A673 (cell line): ENCODE data around the gene PIK3CD. TPM values are rescaled to one million over a fixed set of nuclear protein-coding genes. Genes with fewer than 3 reads are reported as not detected.
A peak's percentile ranks its signal among the peaks of the same experiment; 100 is the strongest.
"Not testable (repeated sequence)": the region's sequence is repeated elsewhere in the genome, so short reads cannot be mapped to it uniquely, and the experiment has no call there.

ENCODE experiments used
- BruUV-seq: library from RNA; stranded (reverse); fragments of 400-500 nt; replicated peaks from 2 replicates; lab custom pipeline; 2021; lab: Mats Ljungman, UMichigan
- CTCF ChIA-PET: fragments of 300-600 bp; sonication (Branson Sonifier 250); formaldehyde crosslinking; loops from one replicate; lab custom pipeline; 2022; ENCODE audit warnings: antibody characterized with exemption; lab: Charles Lee
- POLR2A ChIA-PET: fragments of 300-600 bp; sonication (Branson Sonifier 250); formaldehyde crosslinking; loops from one replicate; lab custom pipeline; 2022; ENCODE audit warnings: antibody characterized with exemption; ENCODE audit not compliant: low non-redundant PET; lab: Charles Lee
- DNase-seq: peaks from one replicate; pipeline ENCODE4 v3.0.0-alpha.2; 2015; ENCODE audit warnings: low spot score
- H3K27ac ChIP-seq: fragments of 200-600 bp; sonication (generic); 2 replicates; pipeline ENCODE4 v1.5.1; 2016; ENCODE audit warnings: mixed run types, low read depth, mild to moderate bottlenecking, mixed read lengths, antibody characterized with exemption, low read length; ENCODE audit not compliant: poor library complexity, severe bottlenecking
- H3K27me3 ChIP-seq: fragments of 200-600 bp; sonication (generic); replicated peaks from 2 replicates; pipeline ENCODE4 v1.6.1; 2017; ENCODE audit warnings: mixed run types, low read depth, mild to moderate bottlenecking, mixed read lengths, antibody characterized with exemption, low read length; ENCODE audit not compliant: insufficient read depth, poor library complexity
- H3K36me3 ChIP-seq: fragments of 200-600 bp; sonication (generic); 2 replicates; pipeline ENCODE4 v1.6.1; 2016; ENCODE audit warnings: mixed run types, mild to moderate bottlenecking, mixed read lengths, antibody characterized with exemption, low read length; ENCODE audit not compliant: insufficient read depth, poor library complexity, severe bottlenecking
- H3K4me1 ChIP-seq: fragments of 200-600 bp; sonication (generic); 2 replicates; pipeline ENCODE4 v1.6.1; 2017; ENCODE audit warnings: mixed run types, mild to moderate bottlenecking, mixed read lengths, antibody characterized with exemption, low read length; ENCODE audit not compliant: insufficient read depth, poor library complexity, severe bottlenecking
- H3K4me3 ChIP-seq: fragments of 200-600 bp; sonication (generic); 2 replicates; pipeline ENCODE4 v1.5.1; 2016; ENCODE audit warnings: low read depth, mixed run types, mild to moderate bottlenecking, mixed read lengths, low read length; ENCODE audit not compliant: poor library complexity, severe bottlenecking
- H3K9me3 ChIP-seq: fragments of 200-600 bp; sonication (generic); 2 replicates; pipeline ENCODE4 v1.6.1; 2016; ENCODE audit warnings: mixed run types, low read depth, mild to moderate bottlenecking, mixed read lengths, antibody characterized with exemption, low read length; ENCODE audit not compliant: poor library complexity, severe bottlenecking
- EZH2 ChIP-seq: fragments of 200-600 bp; sonication (generic); IDR thresholded peaks from 2 replicates; pipeline ENCODE4 v1.6.1; 2017; ENCODE audit warnings: borderline replicate concordance, low read depth, mild to moderate bottlenecking, mixed read lengths, antibody characterized with exemption, low read length; ENCODE audit not compliant: poor library complexity, severe bottlenecking
- intact Hi-C: fragments of 100-400 bp; cut with micrococcal nuclease; formaldehyde crosslinking; loops from one replicate; pipeline ENCODE4 v1.10.0; 2022; ENCODE audit not compliant: unreplicated experiment
- total RNA-seq: library from RNA; stranded (reverse); gene quantifications from 2 replicates; pipeline ENCODE4 v1.2.3, GENCODE V29; 2021
- TF ChIP-seq, protein P1 (sequence below): fragments of 300-800, 200-600 bp; sonication (generic); conservative IDR thresholded peaks from 2 replicates; pipeline ENCODE4 v1.5.1; 2017; ENCODE audit warnings: low read depth, mild to moderate bottlenecking, antibody characterized with exemption, low read length, moderate library complexity, mixed read lengths

PIK3CD gene
- total RNA-seq, 1 experiment from 2014 or later, result 2.1 TPM

GRCh38 chr1:9621032-9621431, 30.5 kb upstream of the PIK3CD start:
- BruUV-seq, result no TSS peak
- Histone ChIP-seq H3K36me3 (no peaks in the 10 kb centered on the region), H3K27ac (no peak overlapping the region), H3K9me3 (no peaks in the 10 kb centered on the region), H3K4me1 (peaks cover 3% of the 10 kb centered on the region), H3K27me3 (no peaks in the 10 kb centered on the region), H3K4me3 (no peak overlapping the region)
- ChIA-PET POLR2A (no interaction called here), CTCF (no interaction called here)
- TF ChIP-seq EZH2, result no peak
- TF ChIP-seq, protein P1, sequence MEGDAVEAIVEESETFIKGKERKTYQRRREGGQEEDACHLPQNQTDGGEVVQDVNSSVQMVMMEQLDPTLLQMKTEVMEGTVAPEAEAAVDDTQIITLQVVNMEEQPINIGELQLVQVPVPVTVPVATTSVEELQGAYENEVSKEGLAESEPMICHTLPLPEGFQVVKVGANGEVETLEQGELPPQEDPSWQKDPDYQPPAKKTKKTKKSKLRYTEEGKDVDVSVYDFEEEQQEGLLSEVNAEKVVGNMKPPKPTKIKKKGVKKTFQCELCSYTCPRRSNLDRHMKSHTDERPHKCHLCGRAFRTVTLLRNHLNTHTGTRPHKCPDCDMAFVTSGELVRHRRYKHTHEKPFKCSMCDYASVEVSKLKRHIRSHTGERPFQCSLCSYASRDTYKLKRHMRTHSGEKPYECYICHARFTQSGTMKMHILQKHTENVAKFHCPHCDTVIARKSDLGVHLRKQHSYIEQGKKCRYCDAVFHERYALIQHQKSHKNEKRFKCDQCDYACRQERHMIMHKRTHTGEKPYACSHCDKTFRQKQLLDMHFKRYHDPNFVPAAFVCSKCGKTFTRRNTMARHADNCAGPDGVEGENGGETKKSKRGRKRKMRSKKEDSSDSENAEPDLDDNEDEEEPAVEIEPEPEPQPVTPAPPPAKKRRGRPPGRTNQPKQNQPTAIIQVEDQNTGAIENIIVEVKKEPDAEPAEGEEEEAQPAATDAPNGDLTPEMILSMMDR, result no peak
- DNase-seq, result no peak
- intact Hi-C loops, result loop anchor here (10.0 kb wide), 1 partner anchor 804 kb away; no protein-coding TSS in a partner anchor

DNA sequence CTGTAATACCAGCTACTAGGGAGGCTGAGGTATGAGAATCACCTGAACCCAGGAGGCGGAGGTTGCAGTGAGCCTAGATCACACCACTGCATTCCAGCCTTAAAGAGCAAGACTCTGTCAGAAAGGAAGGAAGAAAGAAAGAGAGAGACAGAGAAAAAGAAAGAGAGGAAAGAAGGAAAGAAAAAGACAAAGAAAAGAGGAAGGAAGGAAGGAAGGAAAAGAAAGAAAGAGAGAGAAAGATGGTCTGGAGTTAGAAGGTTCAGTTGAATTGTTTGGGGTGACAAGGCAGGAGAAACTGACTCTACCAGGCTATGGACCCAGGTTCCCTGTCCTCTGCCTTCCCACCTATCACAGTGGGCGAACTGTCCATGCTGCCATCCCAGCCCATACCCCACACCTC, 27.4 kb upstream of the PIK3CD start:
- TF ChIP-seq, protein P1, result no peak
- no peak for TF ChIP-seq EZH2
- no peaks in the 10 kb centered on the region for H3K27me3 ChIP-seq
- peaks cover 3% of the 10 kb centered on the region for H3K4me1 ChIP-seq
- H3K9me3 ChIP-seq, result no peaks in the 10 kb centered on the region
- no peaks in the 10 kb centered on the region for H3K36me3 ChIP-seq
- no TSS peak for BruUV-seq
- ChIA-PET CTCF (no interaction called here), POLR2A (no interaction called here)
- no peak overlapping the region for H3K4me3 ChIP-seq
- DNase-seq, result no peak
- H3K27ac ChIP-seq, result no peak overlapping the region
- intact Hi-C loops, result loop anchor here (10.0 kb wide), 1 partner anchor 801 kb away; no protein-coding TSS in a partner anchor

DNA sequence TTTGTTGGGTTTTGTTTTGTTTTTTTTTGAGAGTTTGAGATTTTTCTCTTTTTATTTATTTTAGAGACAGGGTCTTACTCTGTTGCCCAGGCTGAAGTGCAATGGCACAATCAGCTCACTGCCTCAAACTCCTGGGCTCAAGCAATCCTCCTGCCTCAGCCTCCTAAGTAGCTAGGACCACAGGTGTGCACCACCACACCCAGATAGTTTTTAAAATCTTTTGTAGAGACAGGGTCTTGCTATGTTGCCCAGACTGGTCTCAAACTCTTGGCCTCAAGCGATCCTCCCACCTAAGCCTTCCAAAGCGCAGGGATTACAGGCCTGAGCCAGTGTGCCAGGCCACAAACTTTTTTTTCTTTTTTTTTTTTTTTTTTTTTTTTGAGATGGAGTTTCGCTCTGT, 26.5 kb upstream of the PIK3CD start:
- POLR2A ChIA-PET, H3K9me3 ChIP-seq, H3K4me1 ChIP-seq, H3K27ac ChIP-seq, H3K4me3 ChIP-seq, H3K36me3 ChIP-seq, BruUV-seq, DNase-seq, H3K27me3 ChIP-seq: not testable (repeated sequence)
- intact Hi-C loops, result loop anchor here (10.0 kb wide), 1 partner anchor 800 kb away; no protein-coding TSS in a partner anchor
- CTCF ChIA-PET, result interaction anchor here (0.7 kb wide), 1 partner anchor 766 kb away, joined by 11 read pairs; no protein-coding TSS in a partner anchor

DNA sequence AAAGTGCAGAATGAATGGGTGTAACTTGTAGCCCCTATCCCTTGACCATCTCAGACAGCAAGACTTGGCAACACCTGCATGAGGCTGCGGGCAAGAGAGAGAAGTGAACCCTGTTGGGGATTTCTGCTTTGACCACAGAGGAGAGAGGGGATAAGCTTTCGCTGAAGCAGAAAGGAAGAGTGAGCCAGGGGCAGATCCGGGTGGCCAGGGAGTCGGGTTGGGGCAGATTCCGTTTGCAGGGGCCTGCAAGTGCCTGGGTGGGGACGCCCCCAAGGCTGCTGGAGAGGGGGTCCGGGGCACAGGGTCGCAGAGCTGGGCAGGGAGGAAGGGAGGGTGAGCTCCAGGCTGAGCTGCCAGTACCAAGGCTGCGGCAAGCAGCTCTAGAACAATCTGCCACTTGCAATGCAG, 25.3 kb upstream of the PIK3CD start:
- TF ChIP-seq, protein P1, result no peak
- Histone ChIP-seq H3K9me3 (no peaks in the 10 kb centered on the region), H3K27ac (no peak overlapping the region), H3K4me1 (peaks cover 3% of the 10 kb centered on the region), H3K4me3 (peak overlapping the region; percentile 43), H3K36me3 (no peaks in the 10 kb centered on the region), H3K27me3 (no peaks in the 10 kb centered on the region)
- no peak for DNase-seq
- no TSS peak for BruUV-seq
- ChIA-PET CTCF (no interaction called here), POLR2A (interaction anchor here (0.5 kb wide), 1 partner anchor 90 kb away, joined by 3 read pairs; no protein-coding TSS in a partner anchor)
- intact Hi-C loops, result loop anchor here (10.0 kb wide), 1 partner anchor 799 kb away; no protein-coding TSS in a partner anchor
